SK-N-SH (cell line): Measurements from ENCODE around the gene IQSEC1. TPM values are rescaled to one million over a fixed set of nuclear protein-coding genes. Genes with fewer than 3 reads are reported as not detected.

Experiments used
- CTCF ChIA-PET: fragments of 300-600, 350-600 bp; formaldehyde crosslinking; extraction: SDS; loops from one replicate; lab custom pipeline; 2021; lab: Yijun Ruan, JAX
- POLR2A ChIA-PET: fragments of 350-600 bp; sonication (Branson Sonifier 250); formaldehyde crosslinking; extraction: SDS; loops from one replicate; lab custom pipeline; 2020; ENCODE audit warnings: antibody characterized with exemption, inconsistent platforms; lab: Yijun Ruan, JAX
- DNase-seq: peaks from one replicate; pipeline ENCODE4 v3.0.0; 2012
- H2AFZ ChIP-seq: fragments of 200-600 bp; sonication (generic); 2 replicates; pipeline ENCODE4 v1.8.1; 2016; ENCODE audit warnings: antibody characterized with exemption, mild to moderate bottlenecking, low read depth
- H3F3A ChIP-seq: fragments of 200-600 bp; sonication (generic); replicated peaks from 2 replicates; pipeline ENCODE3; 2016; ENCODE audit warnings: antibody characterized with exemption, mild to moderate bottlenecking; ENCODE audit not compliant: insufficient read depth
- H3K27ac ChIP-seq, 2 experiments: fragments of 200-500 bp in 1 of 2; fragments of 200-600 bp in 1 of 2; sonication (Bioruptor generic) in 1 of 2; sonication (generic), shearing (Covaris generic) in 1 of 2; 2 replicates each; pipeline versions ENCODE4 v1.5.1 to v1.6.1; 2014 to 2016; ENCODE audit warnings: low read depth in 2 of 2, inconsistent platforms in 1 of 2, low read length in 1 of 2, mild to moderate bottlenecking in 1 of 2, mixed read lengths in 1 of 2
- H3K27me3 ChIP-seq: fragments of 200-600 bp; sonication (generic), shearing (Covaris generic); 2 replicates; pipeline ENCODE4 v1.6.1; 2016; ENCODE audit warnings: mixed run types; ENCODE audit not compliant: insufficient read depth
- H3K36me3 ChIP-seq, 2 experiments: fragments of 200-500 bp in 1 of 2; fragments of 200-600 bp in 1 of 2; sonication (Bioruptor generic) in 1 of 2; sonication (generic) in 1 of 2; replicated peaks in 1 of 2; 2 replicates each; pipeline versions ENCODE3 to v1.5.1; 2014 to 2016; ENCODE audit warnings: low read length in 1 of 2, mild to moderate bottlenecking in 1 of 2; ENCODE audit not compliant: insufficient read depth in 2 of 2, control insufficient read depth in 1 of 2
- H3K4me1 ChIP-seq, 2 experiments: fragments of 200-500 bp in 1 of 2; fragments of 200-600 bp in 1 of 2; sonication (Bioruptor generic) in 1 of 2; sonication (generic), shearing (Covaris generic) in 1 of 2; 2 replicates each; pipeline versions ENCODE4 v1.5.1 to v1.6.1; 2014 to 2016; ENCODE audit warnings: low read depth in 1 of 2, low read length in 1 of 2, mixed run types in 1 of 2; ENCODE audit not compliant: insufficient read depth in 2 of 2, control insufficient read depth in 1 of 2
- H3K4me2 ChIP-seq: fragments of 200-600 bp; sonication (generic), shearing (Covaris generic); 2 replicates; pipeline ENCODE4 v1.6.1; 2017; ENCODE audit warnings: mixed run types
- H3K4me3 ChIP-seq, 2 experiments: fragments of 200-500 bp in 1 of 2; fragments of 200-600 bp in 1 of 2; sonication (Bioruptor generic) in 1 of 2; sonication (generic), shearing (Covaris generic) in 1 of 2; 2 replicates each; pipeline versions ENCODE4 v1.5.1 to v1.8.1; 2014 to 2016; ENCODE audit warnings: low read depth in 2 of 2, inconsistent platforms in 1 of 2, low read length in 1 of 2, mild to moderate bottlenecking in 1 of 2, mixed read lengths in 1 of 2, moderate library complexity in 1 of 2
- H3K79me2 ChIP-seq: fragments of 200-600 bp; sonication (generic); 2 replicates; pipeline ENCODE4 v1.8.1; 2017; ENCODE audit warnings: mild to moderate bottlenecking; ENCODE audit not compliant: insufficient read depth
- H3K9ac ChIP-seq: fragments of 200-600 bp; sonication (generic); 2 replicates; pipeline ENCODE4 v1.6.1; 2017; ENCODE audit warnings: mixed run types
- H3K9me2 ChIP-seq: fragments of 200-600 bp; sonication (generic); 2 replicates; pipeline ENCODE4 v1.6.1; 2017; ENCODE audit warnings: mixed run types
- H3K9me3 ChIP-seq: fragments of 200-600 bp; sonication (generic); 2 replicates; pipeline ENCODE4 v1.6.1; 2017; ENCODE audit warnings: mixed run types, mild to moderate bottlenecking, moderate library complexity
- H4K20me1 ChIP-seq: fragments of 200-600 bp; sonication (generic); 2 replicates; pipeline ENCODE4 v1.6.1; 2017; ENCODE audit warnings: mild to moderate bottlenecking, mixed run types; ENCODE audit not compliant: insufficient read depth
- CHD2 ChIP-seq: fragments of 150-350 bp; IDR thresholded peaks from 2 replicates; pipeline ENCODE4 v1.6.1; 2018; ENCODE audit warnings: low read length; ENCODE audit not compliant: partially characterized antibody
- ELF1 ChIP-seq: IDR thresholded peaks from 2 replicates; pipeline ENCODE4 v1.4.0; 2012
- FOXJ3 ChIP-seq: sonication (generic); formaldehyde crosslinking; IDR thresholded peaks from 2 replicates; pipeline ENCODE4 v1.5.1; 2020; ENCODE audit warnings: mild to moderate bottlenecking, missing genetic modification reagents
- FOXM1 ChIP-seq: IDR thresholded peaks from 2 replicates; pipeline ENCODE4 v1.4.0; 2012; ENCODE audit warnings: low read depth, mild to moderate bottlenecking
- MAX ChIP-seq: IDR thresholded peaks from 2 replicates; pipeline ENCODE4 v1.4.0; 2012; ENCODE audit warnings: low read depth
- PBX3 ChIP-seq: IDR thresholded peaks from 2 replicates; pipeline ENCODE4; 2012
- POLR2AphosphoS5 ChIP-seq: IDR thresholded peaks from 2 replicates; pipeline ENCODE4 v1.6.1; 2012; ENCODE audit warnings: low read depth, low read length
- RFX5 ChIP-seq: IDR thresholded peaks from 2 replicates; pipeline ENCODE4 v1.6.1; 2012; ENCODE audit warnings: mild to moderate bottlenecking, improper control_type of control experiment, low read length
- USF1 ChIP-seq: IDR thresholded peaks from 2 replicates; pipeline ENCODE4 v1.4.0; 2012; ENCODE audit warnings: low read depth, borderline replicate concordance
- USF2 ChIP-seq: fragments of 150-350 bp; IDR thresholded peaks from 2 replicates; pipeline ENCODE4 v1.6.1; 2017; ENCODE audit warnings: antibody characterized with exemption, low read length, low read depth, borderline replicate concordance
- WGBS: methylation state at CpG from one replicate; pipeline ENCODE4 v1.1.6; 2017; ENCODE audit warnings: low lambda C conversion rate; 5-methylcytosine and 5-hydroxymethylcytosine counted together
- polyA plus RNA-seq, 3 experiments: library from polyadenylated mRNA; depleted of rRNA; stranded (reverse); fragments of >200 nt; gene quantifications; 2 replicates each; pipeline ENCODE4 v1.2.3, GENCODE V29; 2012

Gene IQSEC1
- polyA plus RNA-seq, 1 of the 3 experiments (the other 2 are of a cell fraction) = 6.2 TPM

GRCh38 chr3:12884186-12884680 lies 189.0 kb downstream of the IQSEC1 start:
- CTCF ChIA-PET = interaction anchor here (1.4 to 4.3 kb wide), 2 partner anchors 12 to 15 kb away, joined by 3 to 26 read pairs; no protein-coding TSS in a partner anchor

More at GRCh38 chr3:12884186-12884680, 189.0 kb downstream of the IQSEC1 start:
- H3K9ac ChIP-seq = no peak overlapping the region
- no peaks in the 10 kb centered on the region for H3K36me3 ChIP-seq
- H3K4me1 ChIP-seq = no peaks in the 10 kb centered on the region; a peak in 1 of 4 replicates
- no peak overlapping the region for H3K27ac ChIP-seq
- DNase-seq = no peak
- no peaks in the 10 kb centered on the region for H4K20me1 ChIP-seq
- POLR2A ChIA-PET = no interaction called here
- no peaks in the 10 kb centered on the region for H3F3A ChIP-seq
- H3K4me2 ChIP-seq = no peak overlapping the region
- H3K4me3 ChIP-seq = no peak overlapping the region
- peaks cover 5% of the 10 kb centered on the region; the same call in 1 of the 2 replicates for H3K27me3 ChIP-seq
- no peak overlapping the region for H2AFZ ChIP-seq
- no peaks in the 10 kb centered on the region for H3K9me2 ChIP-seq
- H3K9me3 ChIP-seq = no peaks in the 10 kb centered on the region
- no peak for TF ChIP-seq FOXM1
- no peak for TF ChIP-seq ELF1
- TF ChIP-seq CHD2 = no peak
- TF ChIP-seq RFX5 = no peak
- no peak for TF ChIP-seq POLR2AphosphoS5
- no peak for TF ChIP-seq USF2
- TF ChIP-seq PBX3 = no peak
- TF ChIP-seq FOXJ3 = no peak
- TF ChIP-seq USF1 = no peak
- no peak for TF ChIP-seq MAX
- 74% methylated on average over 11 of the region's 15 CpGs for WGBS
- H3K79me2 ChIP-seq = no peaks in the 10 kb centered on the region
